Spleen (tissue), 7 donors: ENCODE measurements around the gene GOLGA8B.
"Not testable (repeated sequence)": the region's sequence is repeated elsewhere in the genome, so short reads cannot be mapped to it uniquely, and the experiment has no call there.

ENCODE experiments used
- CTCF ChIP-seq, 11 experiments: fragments of 200-600 bp in 7 of 11; fragments of 450-650 bp in 4 of 11; sonication (generic) in 4 of 11; IDR thresholded peaks in 8 of 11; conservative IDR thresholded peaks in 3 of 11; 1 replicate in 7 of 11; 2 replicates in 4 of 11; pipeline versions ENCODE4 v1.4.0 to v1.8.0; 2016 to 2021; ENCODE audit warnings: antibody characterized with exemption in 11 of 11, inconsistent platforms in 4 of 11, mild to moderate bottlenecking in 1 of 11
- POLR2A ChIP-seq, 3 donors: fragments of 450-650 bp; IDR thresholded peaks; one replicate each; pipeline ENCODE4 v1.5.1; 2017; ENCODE audit warnings: antibody characterized with exemption in 3 of 3, mild to moderate bottlenecking in 1 of 3
- POLR2AphosphoS5 ChIP-seq, 3 donors: sonication (generic); formaldehyde crosslinking; IDR thresholded peaks; one replicate each; pipeline ENCODE4 v1.5.1; 2017; ENCODE audit warnings: antibody characterized with exemption in 3 of 3
- donor health status: DM: no; HTN: no; CAD: no; lungs with moderate emphysema.
- donor health status: DM: no; HTN: no; CAD: no.
- donor health status: DM: no; HTN: no; CAD: no.

GRCh38 chr15:34559764-34560163, 23.7 kb downstream of the GOLGA8B start:
- not testable (repeated sequence) for TF ChIP-seq POLR2A (IDR thresholded peaks at IDR 0.05); CTCF (IDR thresholded peaks at IDR 0.05 in 8 of 11, conservative IDR thresholded peaks at IDR 0.05 in 3 of 11); POLR2AphosphoS5 (IDR thresholded peaks at IDR 0.05)
